HepG2 (cell line): ENCODE results near the gene C2orf76. TPM values are rescaled to one million over a fixed set of nuclear protein-coding genes. Genes with fewer than 3 reads are reported as not detected.

Source experiments
- ATAC-seq: fragments of 200-7000 bp; cut with Tn5 transposase; 3 replicates; pipeline ENCODE4 v1.9.1; 2020; ENCODE audit warnings: mild to moderate bottlenecking, moderate library complexity
- BruUV-seq: library from RNA; stranded (reverse); fragments of 400-500 nt; replicated peaks from 2 replicates; lab custom pipeline; 2021; lab: Mats Ljungman, UMichigan
- CTCF ChIA-PET: fragments of 300-600 bp; formaldehyde crosslinking; extraction: SDS; loops from one replicate; lab custom pipeline; 2021; ENCODE audit warnings: low total read pairs, inconsistent platforms, low intra/inter-chr PET ratio; lab: Yijun Ruan, JAX
- POLR2A ChIA-PET: fragments of 350-600 bp; sonication (Branson Sonifier 250); formaldehyde crosslinking; loops from one replicate; lab custom pipeline; 2020; ENCODE audit warnings: antibody characterized with exemption, inconsistent platforms; lab: Yijun Ruan, JAX
- DNase-seq: peaks from one replicate; pipeline ENCODE4 v3.0.0-alpha.2; 2015; ENCODE audit warnings: low spot score
- FAIRE-seq: peaks from 3 replicates; lab custom pipeline; 2011; peaks lifted over from hg19 to GRCh38; lab: Jason Lieb, UNC
- H2AFZ ChIP-seq: one replicate; pipeline ENCODE4 v1.6.1; 2011; ENCODE audit warnings: low read length, inconsistent platforms
- H3K27ac ChIP-seq: fragments of 300-600 bp; 3 replicates; pipeline ENCODE4 v1.8.0; 2011; ENCODE audit warnings: mixed run types, mild to moderate bottlenecking, mixed read lengths, low read length, inconsistent platforms; ENCODE audit not compliant: insufficient read depth; ENCODE audit errors: extremely low read length
- H3K27me3 ChIP-seq, 2 experiments: fragments of 200-600 bp in 1 of 2; 2 replicates in 1 of 2; 3 replicates in 1 of 2; pipeline versions ENCODE4 v1.6.0 to v1.8.0; 2011; ENCODE audit warnings: low read length in 2 of 2, mild to moderate bottlenecking in 2 of 2, moderate library complexity in 2 of 2, inconsistent platforms in 1 of 2; ENCODE audit not compliant: insufficient read depth in 2 of 2, control insufficient read depth in 1 of 2
- H3K36me3 ChIP-seq, 2 experiments: fragments of 200-600 bp in 1 of 2; replicated peaks in 1 of 2; 2 replicates in 1 of 2; 3 replicates in 1 of 2; pipeline versions ENCODE4 v1.5.1 to v1.8.0; 2011; ENCODE audit warnings: low read length in 2 of 2, inconsistent platforms in 1 of 2; ENCODE audit not compliant: insufficient read depth in 2 of 2, control insufficient read depth in 1 of 2
- H3K4me1 ChIP-seq: 2 replicates; pipeline ENCODE4 v1.5.1; 2012; ENCODE audit warnings: low read length, inconsistent platforms; ENCODE audit not compliant: insufficient read depth
- H3K4me2 ChIP-seq: 2 replicates; pipeline ENCODE4 v1.6.0; 2011; ENCODE audit warnings: low read depth, low read length, inconsistent platforms
- H3K4me3 ChIP-seq, 3 experiments: fragments of 200-600 bp in 1 of 3; sonication (generic), shearing (Covaris generic) in 1 of 3; replicated peaks in 1 of 3; 2 replicates each; pipeline ENCODE4 v1.5.1; 2011 to 2016; ENCODE audit warnings: low read length in 3 of 3, inconsistent platforms in 2 of 3, low read depth in 2 of 3, mild to moderate bottlenecking in 2 of 3, control low read depth in 1 of 3, mixed read lengths in 1 of 3; ENCODE audit not compliant: insufficient read depth in 1 of 3
- H3K79me2 ChIP-seq: one replicate; pipeline ENCODE4 v1.6.1; 2011; ENCODE audit warnings: low read length, inconsistent platforms; ENCODE audit not compliant: insufficient read depth
- H3K9ac ChIP-seq: 2 replicates; pipeline ENCODE4 v1.6.0; 2011; ENCODE audit warnings: mild to moderate bottlenecking, low read depth, low read length, inconsistent platforms; ENCODE audit not compliant: insufficient read depth
- H3K9me3 ChIP-seq: 2 replicates; pipeline ENCODE4 v1.5.1; 2012; ENCODE audit warnings: mild to moderate bottlenecking, low read length
- H4K20me1 ChIP-seq: 2 replicates; pipeline ENCODE4 v1.6.0; 2011; ENCODE audit warnings: inconsistent platforms, mild to moderate bottlenecking, low read length, moderate library complexity; ENCODE audit not compliant: insufficient read depth
- HES4 ChIP-seq: sonication (generic); formaldehyde crosslinking; IDR thresholded peaks from 2 replicates; pipeline ENCODE4 v1.9.0; 2021; ENCODE audit warnings: mild to moderate bottlenecking, missing genetic modification reagents, borderline replicate concordance
- HOXA9 ChIP-seq: sonication (generic); formaldehyde crosslinking; IDR thresholded peaks from 2 replicates; pipeline ENCODE4 v1.8.1; 2022; ENCODE audit warnings: missing genetic modification reagents, mild to moderate bottlenecking, moderate library complexity, borderline replicate concordance
- RARA ChIP-seq: IDR thresholded peaks from 2 replicates; pipeline ENCODE4 v1.6.1; 2016; ENCODE audit warnings: missing genetic modification reagents, missing compliant biosample characterization
- RBFOX2 ChIP-seq: fragments of 200-400 bp; formaldehyde crosslinking; IDR thresholded peaks from 2 replicates; pipeline ENCODE4 v1.6.1; 2017; ENCODE audit warnings: low read depth, mild to moderate bottlenecking, low read length
- RXRA ChIP-seq: sonication (generic); formaldehyde crosslinking; IDR thresholded peaks from 2 replicates; pipeline ENCODE4 v1.5.1; 2020; ENCODE audit warnings: missing genetic modification reagents
- TCF12 ChIP-seq, 2 experiments: fragments of 450-650 bp in 1 of 2; sonication (generic) in 1 of 2; formaldehyde crosslinking in 1 of 2; IDR thresholded peaks; 2 replicates each; pipeline versions ENCODE4 v1.6.1 to v1.8.0; 2017 to 2022; ENCODE audit warnings: antibody characterized with exemption in 1 of 2, mild to moderate bottlenecking in 1 of 2, missing genetic modification reagents in 1 of 2, moderate library complexity in 1 of 2
- TMF1 ChIP-seq: sonication (generic); formaldehyde crosslinking; IDR thresholded peaks from 2 replicates; pipeline ENCODE4 v1.8.1; 2022; ENCODE audit warnings: low read depth, missing genetic modification reagents
- ZBTB7B ChIP-seq: sonication (generic); formaldehyde crosslinking; IDR thresholded peaks from 2 replicates; pipeline ENCODE4 v1.4.0; 2020; ENCODE audit warnings: missing genetic modification reagents
- ZKSCAN8 ChIP-seq: IDR thresholded peaks from 2 replicates; pipeline ENCODE4 v1.6.1; 2016; ENCODE audit warnings: borderline replicate concordance, missing genetic modification reagents, missing compliant biosample characterization
- ZMAT3 ChIP-seq: sonication (generic); formaldehyde crosslinking; conservative IDR thresholded peaks from 2 replicates; pipeline ENCODE4 v1.7.0; 2021; ENCODE audit warnings: missing genetic modification reagents
- ZMYM3 ChIP-seq: sonication (generic); formaldehyde crosslinking; IDR thresholded peaks from 2 replicates; pipeline ENCODE4 v1.5.1; 2020; ENCODE audit warnings: mild to moderate bottlenecking, missing genetic modification reagents
- ZNF44 ChIP-seq: sonication (generic); formaldehyde crosslinking; IDR thresholded peaks from 2 replicates; pipeline ENCODE4 v1.5.1; 2020; ENCODE audit warnings: mild to moderate bottlenecking, missing genetic modification reagents
- ZNF775 ChIP-seq: sonication (generic); formaldehyde crosslinking; IDR thresholded peaks from 2 replicates; pipeline ENCODE4 v1.4.0; 2020; ENCODE audit warnings: missing genetic modification reagents, mild to moderate bottlenecking, moderate library complexity, borderline replicate concordance
- whole genome bisulfite sequencing: methylation state at CpG from one replicate; pipeline ENCODE4 v1.1.6; 2017; ENCODE audit warnings: low lambda C conversion rate; 5-methylcytosine and 5-hydroxymethylcytosine counted together
- in situ Hi-C: cut with HindIII; loops from 2 replicates; pipeline ENCODE4 v1.10.0; 2017; ENCODE audit warnings: low pct_unique_long_range_greater_than_20kb; ENCODE audit not compliant: extremely low pct_ligation_motif_present
- intact Hi-C: fragments of 100-400 bp; cut with micrococcal nuclease; formaldehyde crosslinking; loops from one replicate; pipeline ENCODE4 v1.10.0; 2022; ENCODE audit not compliant: unreplicated experiment
- polyA plus RNA-seq, 8 experiments: library from polyadenylated mRNA; depleted of rRNA in 3 of 8; stranded (reverse) in 7 of 8; unstranded in 1 of 8; fragments of >200 nt; fragmentation: Illumina TruSeq in 4 of 8; extraction: Trizol in 4 of 8; gene quantifications; 2 replicates each; pipeline versions ENCODE4 v1.2.1 to v1.2.3, GENCODE V29; 2011 to 2016; ENCODE audit warnings: low read depth in 4 of 8, missing spikeins in 1 of 8, mixed read lengths in 1 of 8; ENCODE audit not compliant: insufficient read depth in 1 of 8
- total RNA-seq, 5 experiments: library from RNA; depleted of rRNA; stranded (reverse); fragments of >200 nt; fragmentation: Illumina TruSeq; extraction: Trizol; gene quantifications; 2 replicates each; pipeline ENCODE4 v1.2.3, GENCODE V29; 2016; ENCODE audit warnings: low read depth in 1 of 5
- TF ChIP-seq, protein P1 (sequence below): sonication (generic); formaldehyde crosslinking; IDR thresholded peaks from 2 replicates; pipeline ENCODE4 v1.5.0; 2020; ENCODE audit warnings: mild to moderate bottlenecking, missing genetic modification reagents
- TF ChIP-seq, protein P2 (sequence below): sonication (generic); formaldehyde crosslinking; conservative IDR thresholded peaks from 2 replicates; pipeline ENCODE4 v1.4.0; 2020; ENCODE audit warnings: missing genetic modification reagents
- TF ChIP-seq, protein P3 (sequence below): IDR thresholded peaks from 2 replicates; pipeline ENCODE4 v1.6.1; 2016

Gene C2orf76
- total and polyA plus RNA-seq, 2 of the 13 experiments (the other 11 are each of a cell fraction or from before 2014, with no cell fraction given): 7.7 to 8.5 TPM

DNA sequence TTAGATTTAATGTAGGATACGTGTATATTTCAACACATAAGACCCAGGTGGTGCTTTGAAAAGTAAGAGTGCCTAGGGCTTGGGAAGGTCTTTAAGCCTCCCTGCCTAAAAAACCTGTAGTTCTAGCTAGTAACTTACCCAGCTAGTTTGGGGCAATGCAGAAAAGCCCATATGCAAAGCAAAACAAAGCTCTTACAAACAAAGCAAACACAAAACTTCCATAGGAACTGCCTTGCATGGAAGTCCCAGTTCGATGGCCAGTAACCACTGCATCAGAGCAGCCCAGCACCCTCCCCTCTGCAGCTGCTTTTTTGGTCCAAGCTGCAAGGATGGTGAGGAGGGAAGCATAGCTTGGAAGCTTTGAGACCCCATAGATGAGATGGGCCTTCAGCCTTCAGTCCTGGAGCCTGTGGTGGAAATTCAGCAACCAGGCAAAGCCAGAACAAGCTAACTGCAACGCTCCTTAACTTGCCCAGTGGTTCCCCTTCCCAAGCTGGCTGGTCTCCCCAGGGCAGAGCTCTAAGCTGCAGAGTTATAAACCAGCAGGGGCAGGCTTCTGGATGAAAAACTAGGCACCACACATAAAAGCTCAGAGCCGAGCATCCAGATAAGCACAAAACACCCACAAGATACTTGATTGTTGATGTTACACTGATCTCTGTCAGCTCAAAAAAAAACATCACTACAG, 16.2 kb downstream of the C2orf76 start:
- Histone ChIP-seq H3K27me3 (no peaks in the 10 kb centered on the region), H3K27ac (no peak overlapping the region), H3K9ac (no peak overlapping the region), H4K20me1 (no peaks in the 10 kb centered on the region), H3K4me2 (no peak overlapping the region), H3K79me2 (no peaks in the 10 kb centered on the region), H3K4me1 (no peaks in the 10 kb centered on the region), H3K36me3 (no peaks in the 10 kb centered on the region), H3K4me3 (no peak overlapping the region), H3K9me3 (no peaks in the 10 kb centered on the region), H2AFZ (no peak overlapping the region)
- intact Hi-C loops: no loop called here
- 52% methylated on average over 4 of the region's 4 CpGs for WGBS
- no peak for DNase-seq
- CTCF ChIA-PET: no interaction called here
- ATAC-seq: peak; percentile 87
- POLR2A ChIA-PET: interaction anchor here (3.4 kb wide), 1 partner anchor 16 kb away, joined by 26 read pairs; the partner anchor contains the start of genes C2orf76 and DBI
- in situ Hi-C loops: no loop called here
- no TSS peak for BruUV-seq
- FAIRE-seq: no peak
- TF ChIP-seq RARA (CRISPR knock-in tag) (no peak), ZBTB7B (CRISPR knock-in tag) (no peak), TMF1 (no peak), ZNF775 (CRISPR knock-in tag) (no peak)
- TF ChIP-seq, protein P1, sequence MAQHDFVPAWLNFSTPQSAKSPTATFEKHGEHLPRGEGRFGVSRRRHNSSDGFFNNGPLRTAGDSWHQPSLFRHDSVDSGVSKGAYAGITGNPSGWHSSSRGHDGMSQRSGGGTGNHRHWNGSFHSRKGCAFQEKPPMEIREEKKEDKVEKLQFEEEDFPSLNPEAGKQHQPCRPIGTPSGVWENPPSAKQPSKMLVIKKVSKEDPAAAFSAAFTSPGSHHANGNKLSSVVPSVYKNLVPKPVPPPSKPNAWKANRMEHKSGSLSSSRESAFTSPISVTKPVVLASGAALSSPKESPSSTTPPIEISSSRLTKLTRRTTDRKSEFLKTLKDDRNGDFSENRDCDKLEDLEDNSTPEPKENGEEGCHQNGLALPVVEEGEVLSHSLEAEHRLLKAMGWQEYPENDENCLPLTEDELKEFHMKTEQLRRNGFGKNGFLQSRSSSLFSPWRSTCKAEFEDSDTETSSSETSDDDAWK (CRISPR knock-in tag): no peak

DNA sequence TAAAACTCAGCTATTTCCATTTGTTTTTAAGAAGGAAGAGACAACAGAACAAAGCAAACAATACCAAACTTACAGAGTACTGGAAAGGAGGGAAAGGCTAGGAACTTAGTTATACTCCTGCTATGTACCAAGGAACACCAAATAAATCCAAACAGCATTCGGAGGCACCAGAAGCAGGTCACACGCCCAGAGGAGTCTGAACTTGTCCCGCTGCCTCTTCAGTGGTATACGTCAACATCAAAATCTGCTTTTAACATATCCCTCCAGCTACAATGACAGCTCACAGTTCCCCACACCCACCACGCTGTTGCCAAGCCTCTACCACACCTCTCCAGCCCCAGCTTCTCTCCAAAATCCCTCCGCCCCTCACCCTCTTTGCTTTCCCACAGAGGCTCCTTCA, 17.3 kb downstream of the C2orf76 start:
- FAIRE-seq (no peak), ATAC-seq (no peak), DNase-seq (no peak)
- intact Hi-C loops (no loop called here), in situ Hi-C loops (no loop called here)
- BruUV-seq: no TSS peak
- no peak overlapping the region for H3K27ac ChIP-seq
- H3K9me3 ChIP-seq: no peaks in the 10 kb centered on the region
- CTCF ChIA-PET: no interaction called here
- H3K4me2 ChIP-seq: no peak overlapping the region
- 79% methylated on average over 6 of the region's 6 CpGs for WGBS
- H3K4me1 ChIP-seq: no peaks in the 10 kb centered on the region
- H4K20me1 ChIP-seq: no peaks in the 10 kb centered on the region
- H3K36me3 ChIP-seq: no peaks in the 10 kb centered on the region
- no peak overlapping the region for H3K9ac ChIP-seq
- H3K79me2 ChIP-seq: no peaks in the 10 kb centered on the region
- no peaks in the 10 kb centered on the region for H3K27me3 ChIP-seq
- POLR2A ChIA-PET: interaction anchor here (3.4 kb wide), 1 partner anchor 18 kb away, joined by 26 read pairs; the partner anchor contains the start of genes C2orf76 and DBI
- no peak overlapping the region for H2AFZ ChIP-seq
- no peak overlapping the region for H3K4me3 ChIP-seq
- TF ChIP-seq HES4 (CRISPR knock-in tag) (no peak), RXRA (CRISPR knock-in tag) (no peak), ZKSCAN8 (no peak), ZMYM3 (CRISPR knock-in tag) (no peak), TCF12 (IDR thresholded peaks at IDR 0.05) (no peak), TCF12 (CRISPR knock-in tag; IDR thresholded peaks at IDR 0.05) (no peak), ZNF44 (CRISPR knock-in tag) (no peak), HOXA9 (CRISPR knock-in tag) (no peak), ZMAT3 (CRISPR knock-in tag) (no peak), RBFOX2 (no peak)
- TF ChIP-seq, protein P2, sequence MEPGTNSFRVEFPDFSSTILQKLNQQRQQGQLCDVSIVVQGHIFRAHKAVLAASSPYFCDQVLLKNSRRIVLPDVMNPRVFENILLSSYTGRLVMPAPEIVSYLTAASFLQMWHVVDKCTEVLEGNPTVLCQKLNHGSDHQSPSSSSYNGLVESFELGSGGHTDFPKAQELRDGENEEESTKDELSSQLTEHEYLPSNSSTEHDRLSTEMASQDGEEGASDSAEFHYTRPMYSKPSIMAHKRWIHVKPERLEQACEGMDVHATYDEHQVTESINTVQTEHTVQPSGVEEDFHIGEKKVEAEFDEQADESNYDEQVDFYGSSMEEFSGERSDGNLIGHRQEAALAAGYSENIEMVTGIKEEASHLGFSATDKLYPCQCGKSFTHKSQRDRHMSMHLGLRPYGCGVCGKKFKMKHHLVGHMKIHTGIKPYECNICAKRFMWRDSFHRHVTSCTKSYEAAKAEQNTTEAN (CRISPR knock-in tag): no peak
- TF ChIP-seq, protein P3, sequence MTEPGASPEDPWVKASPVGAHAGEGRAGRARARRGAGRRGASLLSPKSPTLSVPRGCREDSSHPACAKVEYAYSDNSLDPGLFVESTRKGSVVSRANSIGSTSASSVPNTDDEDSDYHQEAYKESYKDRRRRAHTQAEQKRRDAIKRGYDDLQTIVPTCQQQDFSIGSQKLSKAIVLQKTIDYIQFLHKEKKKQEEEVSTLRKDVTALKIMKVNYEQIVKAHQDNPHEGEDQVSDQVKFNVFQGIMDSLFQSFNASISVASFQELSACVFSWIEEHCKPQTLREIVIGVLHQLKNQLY: no peak
